Endothelial cell of umbilical vein (primary cell): ENCODE results near the gene NAV2. TPM values are rescaled to one million over a fixed set of nuclear protein-coding genes. Genes with fewer than 3 reads are reported as not detected.

ENCODE experiments used
- BruUV-seq: library from RNA; stranded (reverse); fragments of 400-500 nt; replicated peaks from 2 replicates; lab custom pipeline; 2021; lab: Mats Ljungman, UMichigan
- CTCF ChIA-PET: fragments of 300-600, 350-600 bp; sonication (Branson Sonifier 250); formaldehyde crosslinking; loops from one replicate; lab custom pipeline; 2021; ENCODE audit warnings: antibody characterized with exemption, inconsistent platforms; lab: Charles Lee
- POLR2A ChIA-PET: fragments of 300-600, 350-600 bp; sonication (Branson Sonifier 250); formaldehyde crosslinking; loops from one replicate; lab custom pipeline; 2021; ENCODE audit warnings: antibody characterized with exemption, inconsistent platforms; lab: Charles Lee
- DNase-seq: peaks from one replicate; pipeline ENCODE4 v3.0.0-alpha.2; 2011; ENCODE audit warnings: low read depth, low spot score
- FAIRE-seq: peaks from 2 replicates; lab custom pipeline; 2011; peaks lifted over from hg19 to GRCh38; lab: Jason Lieb, UNC
- H2AFZ ChIP-seq: 2 replicates; pipeline ENCODE4 v1.6.0; 2012; ENCODE audit warnings: low read depth, low read length, control low read depth, inconsistent platforms
- H3K27ac ChIP-seq: 2 replicates; pipeline ENCODE4 v1.5.1; 2011; ENCODE audit warnings: low read depth, mild to moderate bottlenecking, control low read depth, low read length, moderate library complexity; ENCODE audit not compliant: insufficient read depth
- H3K27me3 ChIP-seq, 2 experiments: 2 replicates each; pipeline versions ENCODE4 v1.6.0 to v1.6.1; 2011; ENCODE audit warnings: low read length in 2 of 2, mixed read lengths in 1 of 2; ENCODE audit not compliant: control insufficient read depth in 2 of 2, insufficient read depth in 2 of 2
- H3K36me3 ChIP-seq, 2 experiments: 2 replicates in 1 of 2; 3 replicates in 1 of 2; pipeline ENCODE4 v1.5.1; 2011; ENCODE audit warnings: low read length in 2 of 2, mild to moderate bottlenecking in 1 of 2, moderate library complexity in 1 of 2; ENCODE audit not compliant: control insufficient read depth in 2 of 2, insufficient read depth in 2 of 2; ENCODE audit errors: extremely low read depth in 1 of 2
- H3K4me1 ChIP-seq: 3 replicates; pipeline ENCODE4 v1.5.1; 2011; ENCODE audit warnings: mild to moderate bottlenecking, low read length; ENCODE audit not compliant: control insufficient read depth, insufficient read depth; ENCODE audit errors: extremely low read depth
- H3K4me2 ChIP-seq: 2 replicates; pipeline ENCODE4 v1.6.1; 2011; ENCODE audit warnings: low read length, control low read depth, mixed read lengths; ENCODE audit not compliant: insufficient read depth
- H3K4me3 ChIP-seq, 3 experiments: fragments of 200-600 bp in 1 of 3; sonication (generic), shearing (Covaris generic) in 1 of 3; replicated peaks in 1 of 3; 2 replicates each; pipeline ENCODE4 v1.5.1; 2011 to 2016; ENCODE audit warnings: control low read depth in 3 of 3, low read length in 3 of 3, mild to moderate bottlenecking in 2 of 3, inconsistent platforms in 1 of 3, low read depth in 1 of 3, moderate library complexity in 1 of 3; ENCODE audit not compliant: insufficient read depth in 1 of 3
- H3K79me2 ChIP-seq: 2 replicates; pipeline ENCODE4 v1.6.0; 2012; ENCODE audit warnings: low read length, inconsistent platforms; ENCODE audit not compliant: control insufficient read depth, insufficient read depth
- H3K9ac ChIP-seq: replicated peaks from 2 replicates; pipeline ENCODE3; 2011; ENCODE audit warnings: low read length, control low read depth; ENCODE audit not compliant: insufficient read depth; ENCODE audit errors: extremely low read depth
- H3K9me1 ChIP-seq: replicated peaks from 3 replicates; pipeline ENCODE4 v1.6.0; 2011; ENCODE audit warnings: mild to moderate bottlenecking, low read length; ENCODE audit not compliant: control insufficient read depth, insufficient read depth; ENCODE audit errors: extremely low read depth
- H3K9me3 ChIP-seq: replicated peaks from 2 replicates; pipeline ENCODE4 v1.5.1; 2012; ENCODE audit warnings: low read length, inconsistent platforms; ENCODE audit not compliant: control insufficient read depth, insufficient read depth
- H4K20me1 ChIP-seq: replicated peaks from 2 replicates; pipeline ENCODE3; 2011; ENCODE audit warnings: mild to moderate bottlenecking, low read length; ENCODE audit not compliant: control insufficient read depth, insufficient read depth; ENCODE audit errors: extremely low read depth
- FOS ChIP-seq: IDR thresholded peaks from 2 replicates; pipeline ENCODE4 v1.6.1; 2011; ENCODE audit warnings: mild to moderate bottlenecking, low read length, moderate library complexity, borderline replicate concordance; ENCODE audit not compliant: insufficient read depth
- GATA2 ChIP-seq: IDR thresholded peaks from 2 replicates; pipeline ENCODE4 v1.7.0; 2011; ENCODE audit warnings: low read depth, mild to moderate bottlenecking, moderate library complexity, mixed read lengths, low read length; ENCODE audit not compliant: insufficient read length, insufficient read depth
- JUN ChIP-seq: IDR thresholded peaks from 2 replicates; pipeline ENCODE4 v1.6.1; 2011; ENCODE audit warnings: borderline replicate concordance, low read depth; ENCODE audit not compliant: insufficient read length, insufficient read depth
- POLR2A ChIP-seq: IDR thresholded peaks from 2 replicates; pipeline ENCODE4 v1.6.1; 2012; ENCODE audit warnings: low read depth, mild to moderate bottlenecking, control low read depth, low read length
- POLR2AphosphoS5 ChIP-seq: IDR thresholded peaks from 2 replicates; pipeline ENCODE4 v1.6.1; 2012; ENCODE audit warnings: low read depth, mild to moderate bottlenecking, control low read depth, low read length, moderate library complexity; ENCODE audit not compliant: insufficient read depth
- dilution Hi-C: fragments of 300-500 bp; cut with MboI; formaldehyde crosslinking; loops from one replicate; pipeline ENCODE4 v1.15.0; 2019; ENCODE audit warnings: low sequenced_read_pairs; ENCODE audit not compliant: extremely low pct_ligation_motif_present
- intact Hi-C: fragments of 100-400 bp; cut with micrococcal nuclease; formaldehyde crosslinking; loops from one replicate; pipeline ENCODE4 v1.10.0; 2022
- polyA plus RNA-seq, 4 experiments: library from polyadenylated mRNA; depleted of rRNA in 3 of 4; stranded (reverse) in 3 of 4; unstranded in 1 of 4; fragments of >200 nt; gene quantifications; 2 replicates each; pipeline versions ENCODE4 v1.2.1 to v1.2.3, GENCODE V29; 2011 to 2012; ENCODE audit warnings: missing spikeins in 1 of 4
- total RNA-seq: library from RNA; stranded (reverse); gene quantifications from 2 replicates; pipeline ENCODE4 v1.2.3, GENCODE V29; 2021
- TF ChIP-seq, protein P1 (sequence below), 2 donors: IDR thresholded peaks; 1 replicate in 1 of 2; 2 replicates in 1 of 2; pipeline ENCODE4 v1.5.1; 2011; ENCODE audit warnings: low read length in 2 of 2, mild to moderate bottlenecking in 2 of 2, moderate library complexity in 2 of 2, control low read depth in 1 of 2, inconsistent platforms in 1 of 2, low read depth in 1 of 2; ENCODE audit not compliant: insufficient read depth in 1 of 2; ENCODE audit errors: extremely low read depth in 1 of 2
- TF ChIP-seq, protein P2 (sequence below): IDR thresholded peaks from 2 replicates; pipeline ENCODE4 v1.6.1; 2011; ENCODE audit not compliant: insufficient read depth, insufficient read length

Gene NAV2
- total and polyA plus RNA-seq, 2 donors (not counting 3 experiments of a cell fraction or from before 2014, with no cell fraction given) = 10.9 to 68.0 TPM

DNA sequence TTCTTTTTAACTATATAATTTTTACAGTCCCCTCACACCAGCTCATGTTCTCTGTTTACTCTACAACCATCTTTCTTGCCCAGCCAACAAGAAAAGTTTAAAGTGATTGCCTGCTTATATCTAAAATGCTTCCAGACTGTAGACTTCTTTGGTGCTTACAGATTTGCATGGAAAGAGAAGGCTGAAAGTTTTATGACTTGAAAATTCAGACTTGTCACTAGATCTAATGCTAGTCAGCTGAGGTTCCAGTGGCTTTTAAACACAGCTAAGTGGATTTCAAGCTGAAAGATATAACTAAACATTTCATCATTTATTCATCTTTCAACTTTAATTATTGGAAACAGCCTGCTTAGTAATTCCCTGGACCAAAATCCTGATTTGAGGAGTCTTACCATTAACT, 178.4 kb downstream of the NAV2 start:
- ChIA-PET CTCF (interaction anchor here (1.2 to 1.6 kb wide), 2 partner anchors 12 to 49 kb away, joined by 3 to 8 read pairs; no protein-coding TSS in a partner anchor), POLR2A (no interaction called here)
- Histone ChIP-seq H3K4me3 (no peak overlapping the region), H3K79me2 (peaks cover 3% of the 10 kb centered on the region), H3K9me1 (no peaks in the 10 kb centered on the region), H4K20me1 (no peaks in the 10 kb centered on the region), H3K9ac (no peak overlapping the region), H3K9me3 (no peaks in the 10 kb centered on the region), H3K36me3 (peaks cover 3 to 5% of the 10 kb centered on the region in 2 experiments), H3K27ac (no peak overlapping the region), H3K4me2 (no peak overlapping the region), H3K27me3 (no peaks in the 10 kb centered on the region), H3K4me1 (peaks cover 7% of the 10 kb centered on the region), H2AFZ (no peak overlapping the region)
- no peak for TF ChIP-seq GATA2
- TF ChIP-seq POLR2A = no peak
- TF ChIP-seq JUN = no peak
- TF ChIP-seq, protein P1, sequence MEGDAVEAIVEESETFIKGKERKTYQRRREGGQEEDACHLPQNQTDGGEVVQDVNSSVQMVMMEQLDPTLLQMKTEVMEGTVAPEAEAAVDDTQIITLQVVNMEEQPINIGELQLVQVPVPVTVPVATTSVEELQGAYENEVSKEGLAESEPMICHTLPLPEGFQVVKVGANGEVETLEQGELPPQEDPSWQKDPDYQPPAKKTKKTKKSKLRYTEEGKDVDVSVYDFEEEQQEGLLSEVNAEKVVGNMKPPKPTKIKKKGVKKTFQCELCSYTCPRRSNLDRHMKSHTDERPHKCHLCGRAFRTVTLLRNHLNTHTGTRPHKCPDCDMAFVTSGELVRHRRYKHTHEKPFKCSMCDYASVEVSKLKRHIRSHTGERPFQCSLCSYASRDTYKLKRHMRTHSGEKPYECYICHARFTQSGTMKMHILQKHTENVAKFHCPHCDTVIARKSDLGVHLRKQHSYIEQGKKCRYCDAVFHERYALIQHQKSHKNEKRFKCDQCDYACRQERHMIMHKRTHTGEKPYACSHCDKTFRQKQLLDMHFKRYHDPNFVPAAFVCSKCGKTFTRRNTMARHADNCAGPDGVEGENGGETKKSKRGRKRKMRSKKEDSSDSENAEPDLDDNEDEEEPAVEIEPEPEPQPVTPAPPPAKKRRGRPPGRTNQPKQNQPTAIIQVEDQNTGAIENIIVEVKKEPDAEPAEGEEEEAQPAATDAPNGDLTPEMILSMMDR (IDR thresholded peaks at IDR 0.05; ENCODE audit: extremely low read depth in 1 of 2, insufficient read depth in 1 of 2, low read depth in 1 of 2, low read length in 2 of 2) = no peak
- TF ChIP-seq, protein P2, sequence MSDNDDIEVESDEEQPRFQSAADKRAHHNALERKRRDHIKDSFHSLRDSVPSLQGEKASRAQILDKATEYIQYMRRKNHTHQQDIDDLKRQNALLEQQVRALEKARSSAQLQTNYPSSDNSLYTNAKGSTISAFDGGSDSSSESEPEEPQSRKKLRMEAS = no peak
- FAIRE-seq (no peak), DNase-seq (no peak)
- dilution Hi-C loops = no loop called here
- BruUV-seq = no TSS peak
- intact Hi-C loops = no loop called here

DNA sequence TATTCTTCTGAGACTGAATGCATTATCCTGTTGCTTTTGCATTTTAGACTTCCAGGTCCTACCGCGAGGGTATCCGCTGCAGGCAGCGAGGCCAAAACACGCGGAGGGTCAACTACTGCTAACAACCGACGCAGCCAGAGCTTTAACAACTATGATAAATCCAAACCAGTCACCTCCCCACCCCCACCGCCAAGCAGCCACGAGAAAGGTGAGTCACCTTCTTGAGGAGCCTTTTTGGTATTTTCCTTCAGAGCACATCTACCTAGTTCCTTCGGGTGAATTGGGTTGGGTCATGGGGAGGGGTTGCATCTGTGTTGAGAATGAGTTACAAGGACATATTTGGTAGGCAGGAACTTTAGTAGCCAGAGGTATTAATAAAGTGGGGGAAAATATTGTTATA, 179.8 kb downstream of the NAV2 start:
- Histone ChIP-seq H3K27me3 (no peaks in the 10 kb centered on the region), H3K79me2 (peaks cover 3% of the 10 kb centered on the region), H3K36me3 (peaks cover 3 to 7% of the 10 kb centered on the region in 2 experiments), H3K9me3 (no peaks in the 10 kb centered on the region), H3K4me1 (peaks cover 7% of the 10 kb centered on the region), H3K4me2 (no peak overlapping the region), H2AFZ (no peak overlapping the region), H3K4me3 (no peak overlapping the region), H3K27ac (no peak overlapping the region), H4K20me1 (no peaks in the 10 kb centered on the region), H3K9ac (no peak overlapping the region), H3K9me1 (no peaks in the 10 kb centered on the region)
- BruUV-seq = no TSS peak
- intact Hi-C loops (no loop called here), dilution Hi-C loops (no loop called here)
- ChIA-PET POLR2A (no interaction called here), CTCF (interaction anchor here (0.6 kb wide), 1 partner anchor 11 kb away, joined by 3 read pairs; no protein-coding TSS in a partner anchor)
- DNase-seq (no peak), FAIRE-seq (no peak)
- TF ChIP-seq POLR2AphosphoS5 (no peak), FOS (no peak), GATA2 (no peak)
- TF ChIP-seq, protein P2 = no peak
